ENCODE data around the gene NUBPL.
"Not testable (repeated sequence)": the region's sequence is repeated elsewhere in the genome, so short reads cannot be mapped to it uniquely, and the experiment has no call there.

The NUBPL gene

DNA sequence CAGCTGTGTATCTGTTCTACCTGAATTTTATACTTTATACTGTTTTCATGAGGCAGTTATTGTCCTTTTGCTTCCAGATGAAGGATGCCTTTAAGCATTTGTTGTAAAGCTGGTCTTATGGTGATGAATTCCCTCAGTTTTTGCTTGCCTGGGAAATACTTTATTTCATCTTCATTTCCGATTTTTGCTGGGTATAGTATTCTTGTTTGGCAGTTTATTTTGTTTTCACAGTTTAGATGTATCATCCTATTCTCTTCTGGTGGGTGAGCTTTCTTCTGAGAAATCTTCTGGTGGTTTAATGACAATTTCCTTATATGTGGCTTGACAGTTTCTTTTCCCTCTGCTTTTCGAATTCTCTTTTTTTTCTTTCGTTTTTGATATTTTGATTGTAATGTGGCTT is 188.1 kb downstream of the NUBPL start:
- DNase-seq: no peak

DNA sequence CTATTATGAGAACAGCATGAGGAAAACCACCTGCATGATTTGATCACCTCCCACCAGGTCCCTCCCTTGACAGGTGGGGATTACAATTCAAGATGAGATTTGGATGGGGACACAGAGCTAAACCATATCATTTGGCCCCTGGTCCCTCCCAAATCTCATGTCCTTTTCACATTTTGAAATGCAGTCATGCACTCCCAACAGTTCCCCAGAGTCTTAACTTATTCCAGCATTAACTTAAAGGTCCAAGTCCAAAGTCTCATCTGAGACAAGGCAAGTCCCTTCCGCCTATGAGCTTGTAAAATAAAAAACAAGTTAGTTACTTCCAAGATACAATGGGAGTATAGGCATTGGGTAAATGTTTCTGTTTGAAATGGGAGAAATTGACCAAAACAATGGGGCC is 189.8 kb downstream of the NUBPL start:
- not testable (repeated sequence) for DNase-seq

DNA sequence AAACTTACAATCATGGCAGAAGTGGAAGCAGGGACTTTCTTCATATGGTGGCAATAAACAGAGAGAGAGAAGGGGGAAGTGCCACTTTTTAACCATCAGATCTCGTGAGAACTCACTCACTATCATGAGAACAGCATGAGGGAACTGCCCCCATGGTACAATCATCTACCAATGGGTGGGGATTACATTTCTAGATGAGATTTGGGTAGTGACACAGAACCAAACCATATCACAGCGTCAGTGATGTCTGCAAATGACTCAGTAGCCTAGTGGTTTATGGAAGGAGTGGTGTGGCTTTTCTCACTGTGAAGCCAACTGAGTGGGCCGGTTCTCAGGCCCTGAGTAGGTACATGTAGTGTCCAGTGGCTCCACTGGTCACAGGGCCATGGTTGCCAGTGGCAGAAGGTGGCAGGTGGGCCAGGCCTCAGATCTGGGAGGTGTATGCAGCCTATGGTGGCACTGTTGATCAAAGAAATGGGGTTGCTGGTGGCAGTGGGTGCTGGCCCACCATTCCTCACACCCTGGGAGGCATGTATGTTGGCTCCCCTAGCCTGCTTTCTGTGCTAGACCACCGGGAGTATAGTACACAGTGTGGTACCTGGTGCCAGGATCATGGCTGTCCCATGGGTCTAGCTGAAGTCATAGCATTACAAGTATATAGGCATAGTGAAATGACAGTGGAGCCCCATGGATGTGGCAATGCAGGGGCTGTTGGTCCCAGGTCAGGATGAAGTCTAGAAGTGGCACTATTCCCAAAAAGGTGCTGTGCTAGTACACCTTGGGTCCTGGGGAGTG is 191.9 kb downstream of the NUBPL start:
- no peak for DNase-seq

GRCh38 chr14:31758941-31759340 is 197.7 kb downstream of the NUBPL start:
- no peak for DNase-seq

DNA sequence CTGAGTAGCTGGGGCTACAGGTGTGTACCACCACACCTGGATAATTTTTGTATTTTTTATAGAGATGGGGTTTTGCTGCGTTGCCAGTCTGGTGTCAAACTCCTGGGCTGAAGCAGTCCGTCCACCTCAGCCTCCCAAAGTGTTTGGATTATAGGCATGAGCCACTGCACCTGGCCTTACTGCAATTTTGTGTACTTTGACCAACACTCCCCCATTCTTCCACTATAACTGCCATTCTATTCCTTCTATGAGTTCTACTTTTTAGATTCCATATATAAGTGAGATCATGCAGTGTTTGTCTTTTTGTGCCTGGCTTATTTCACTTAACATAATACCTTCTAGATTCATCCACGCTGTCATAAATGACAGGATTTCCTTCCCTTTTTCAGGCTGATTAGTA is 199.1 kb downstream of the NUBPL start:
- DNase-seq: no peak

- no peak for DNase-seq
These were observed 200.1 kb downstream of the NUBPL start for GRCh38 chr14:31761325-31761724.

- DNase-seq: no peak
These were observed 201.8 kb downstream of the NUBPL start for GRCh38 chr14:31763041-31763440.

- DNase-seq: no peak
These were observed 205.2 kb downstream of the NUBPL start for GRCh38 chr14:31766315-31766892.

DNA sequence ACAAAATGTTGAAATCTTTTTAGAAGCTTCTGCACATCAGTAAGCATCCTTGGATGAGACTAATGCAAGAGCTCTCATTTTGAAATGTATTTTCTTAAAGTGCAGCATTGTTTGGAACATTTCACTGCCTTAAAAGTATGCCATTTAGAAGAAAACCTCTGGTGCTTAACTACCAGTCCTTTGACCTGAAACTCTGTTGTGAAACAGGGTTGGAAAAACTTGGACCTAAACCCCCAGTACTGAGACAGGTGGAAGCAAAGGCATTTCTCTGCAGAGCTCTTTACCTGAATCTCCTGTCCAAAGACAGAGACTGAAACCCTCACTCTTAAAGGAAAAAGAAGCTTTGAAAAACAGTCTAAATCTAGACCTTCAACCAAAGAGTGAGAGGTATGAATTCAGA is 207.2 kb downstream of the NUBPL start:
- DNase-seq: no peak

DNA sequence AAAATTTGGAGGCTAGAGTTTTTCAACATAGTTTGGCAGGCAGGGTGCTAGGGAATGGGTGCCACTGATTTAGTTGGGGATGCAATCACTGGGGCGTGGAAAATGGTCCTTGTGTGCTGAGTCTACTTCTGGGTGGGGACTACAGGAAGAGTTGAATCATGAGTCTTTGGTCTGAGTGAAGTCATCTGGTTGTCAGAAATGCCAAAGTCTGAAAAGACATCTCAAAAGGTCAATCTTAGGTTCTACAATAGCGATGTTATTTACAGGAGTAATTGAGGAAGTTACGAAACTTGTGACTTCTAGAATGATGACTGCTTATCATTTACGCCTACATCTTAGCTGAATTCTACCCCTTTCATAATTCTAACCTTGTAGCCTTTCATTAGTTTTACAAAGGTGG is 209.1 kb downstream of the NUBPL start:
- no peak for DNase-seq

GRCh38 chr14:31774567-31774966 is 213.4 kb downstream of the NUBPL start:
- no peak for DNase-seq

- no peak for DNase-seq
These were observed 216.1 kb downstream of the NUBPL start for GRCh38 chr14:31777312-31777711.

DNA sequence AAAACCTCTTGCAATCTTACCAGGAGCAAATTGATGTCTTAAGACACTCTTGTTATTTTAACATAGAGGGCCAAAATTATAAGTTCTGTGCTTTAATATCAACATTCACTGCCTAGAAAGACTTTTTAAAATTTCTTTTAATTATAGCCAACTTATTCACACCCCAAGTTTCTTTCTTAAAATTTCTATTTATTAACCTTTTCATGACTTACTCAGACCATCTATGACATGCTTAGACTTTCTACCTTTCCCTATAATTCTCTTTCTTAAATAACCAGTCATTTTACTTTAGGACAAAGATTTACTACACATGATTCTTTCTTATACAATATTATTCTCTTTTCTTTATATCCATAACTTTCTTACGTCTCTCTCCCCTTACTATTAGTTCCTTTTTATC is 220.4 kb downstream of the NUBPL start:
- DNase-seq: no peak

DNA sequence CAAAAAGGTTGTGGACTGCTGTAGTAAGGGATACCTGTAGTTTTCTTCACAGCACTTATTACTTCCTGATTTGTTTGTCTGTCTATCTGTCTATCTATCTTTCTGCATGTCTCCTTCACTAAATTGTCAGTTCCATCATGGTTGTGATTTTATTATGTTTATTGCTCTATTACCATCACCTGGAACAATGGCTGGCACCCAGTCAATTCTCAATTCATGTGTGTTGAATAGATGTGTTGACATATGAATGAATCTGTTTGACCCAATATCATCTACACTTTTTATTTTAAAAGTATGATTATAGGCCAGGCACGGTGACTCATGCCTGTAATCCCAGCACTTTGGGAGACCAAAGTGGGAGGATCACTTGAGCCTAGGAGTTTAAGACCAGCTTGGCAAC is 224.4 kb downstream of the NUBPL start:
- DNase-seq: no peak

- DNase-seq: no peak
These were observed 226.2 kb downstream of the NUBPL start for GRCh38 chr14:31787377-31787776.

- DNase-seq: no peak
These were observed 227.1 kb downstream of the NUBPL start for GRCh38 chr14:31788340-31788739.

GRCh38 chr14:31792726-31793125 is 231.5 kb downstream of the NUBPL start:
- DNase-seq: no peak

GRCh38 chr14:31797946-31798345 is 236.7 kb downstream of the NUBPL start:
- DNase-seq: not testable (repeated sequence)

DNA sequence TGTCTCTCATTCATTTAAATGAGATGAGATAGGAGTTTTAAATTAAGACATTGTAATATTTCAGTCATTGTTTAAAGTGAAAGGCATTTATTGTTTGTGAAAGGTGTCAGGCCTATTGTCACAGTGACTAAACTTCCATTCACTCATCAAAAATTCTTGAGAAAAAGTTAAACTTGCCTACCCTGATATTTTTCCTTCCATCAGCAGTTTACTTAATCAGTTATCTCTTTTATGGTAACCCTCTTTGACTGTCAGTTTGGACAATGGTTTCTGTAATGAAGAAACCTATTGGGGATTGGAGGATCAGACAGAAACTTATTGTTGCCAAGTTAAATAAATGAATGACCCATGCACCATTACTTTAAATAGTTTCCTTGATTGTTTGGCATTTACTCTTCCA is 241.6 kb downstream of the NUBPL start:
- no peak for DNase-seq

- no peak for DNase-seq
These were observed 245.0 kb downstream of the NUBPL start for GRCh38 chr14:31806249-31806648.

- DNase-seq: not testable (repeated sequence)
These were observed 250.8 kb downstream of the NUBPL start for GRCh38 chr14:31811693-31812628.

- DNase-seq: not testable (repeated sequence)
These were observed 252.7 kb downstream of the NUBPL start for GRCh38 chr14:31813724-31814490.

DNA sequence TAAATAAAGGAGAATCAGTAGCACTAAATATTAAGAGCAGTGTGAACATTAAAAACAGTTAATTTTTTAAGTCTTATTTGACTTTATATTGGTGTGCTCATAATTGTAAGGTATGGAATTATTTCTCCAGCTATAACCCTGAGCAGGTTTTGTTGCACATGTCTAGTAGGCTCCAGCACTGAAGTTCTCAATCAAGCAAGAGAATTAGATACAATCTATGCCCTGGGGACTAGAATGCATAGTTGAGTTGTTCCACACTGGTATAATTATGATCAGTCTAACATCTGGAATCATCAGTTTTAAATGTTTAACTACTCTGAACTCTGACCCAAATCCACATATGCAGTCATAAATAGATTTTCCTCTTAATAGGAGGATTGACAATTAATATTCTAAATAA is 258.1 kb downstream of the NUBPL start:
- DNase-seq: no peak
